ENCODE data around the gene CLTCL1. TPM values are rescaled to one million over a fixed set of nuclear protein-coding genes. Genes with fewer than 3 reads are reported as not detected.
"Not testable (repeated sequence)": the region's sequence is repeated elsewhere in the genome, so short reads cannot be mapped to it uniquely, and the experiment has no call there.

Gene CLTCL1
- total RNA-seq, 1 donor from 2014 or later: 9.9 TPM

DNA sequence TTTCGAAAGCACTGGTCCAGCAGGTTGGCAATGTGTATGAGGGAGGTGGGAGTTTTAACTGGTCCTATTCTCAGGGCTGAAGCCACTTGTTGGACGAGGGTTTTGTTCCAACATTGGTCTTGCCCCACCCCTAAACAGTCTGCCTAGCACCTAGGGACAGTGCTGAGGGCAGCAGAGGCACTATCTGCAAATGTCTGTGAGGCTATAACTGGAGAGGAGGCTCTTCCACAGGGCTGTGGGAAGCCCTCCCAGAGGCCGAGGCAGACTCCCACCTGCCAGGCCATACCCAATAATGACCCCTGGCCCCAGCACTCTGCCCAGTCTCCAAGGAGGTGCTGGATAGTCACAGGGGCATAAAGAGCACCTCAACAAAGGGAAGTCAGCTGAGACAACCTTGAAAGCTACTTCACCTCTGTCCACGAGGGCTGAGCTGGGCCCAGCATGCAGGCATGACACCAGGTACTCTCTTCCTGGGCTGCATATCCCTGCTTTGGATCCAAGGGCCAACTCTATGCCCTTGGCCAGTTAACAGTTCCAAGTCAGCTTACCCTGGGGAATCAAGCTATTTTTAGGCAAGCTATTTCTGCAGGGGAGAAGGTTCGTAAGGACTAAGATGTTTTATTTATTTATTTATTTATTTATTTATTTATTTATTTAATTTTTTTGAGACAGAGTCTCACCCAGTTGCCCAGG is 72.8 kb downstream of the CLTCL1 start:
- no peak for DNase-seq (ENCODE audit: low spot score)

GRCh38 chr22:19216579-19216978 is 74.9 kb downstream of the CLTCL1 start:
- DNase-seq (ENCODE audit: low spot score): no peak

DNA sequence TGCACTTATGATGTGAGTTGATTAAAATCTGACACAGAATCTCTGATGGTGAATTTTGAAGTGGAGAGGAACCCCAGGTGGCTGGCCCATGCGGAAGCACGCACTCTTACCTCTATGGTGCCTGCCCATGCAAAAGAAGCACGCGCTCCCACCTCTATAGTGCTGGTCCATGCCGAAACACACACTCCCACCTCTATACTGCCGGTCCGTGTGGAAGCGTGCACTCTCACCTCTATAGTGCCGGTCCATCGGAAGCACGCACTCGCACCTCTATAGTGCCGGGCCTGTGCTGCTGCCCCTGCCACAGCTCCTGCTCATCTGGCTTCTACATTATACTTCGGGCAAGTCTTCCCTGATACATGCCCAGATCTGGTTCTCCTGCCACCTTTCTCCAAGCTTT is 76.2 kb downstream of the CLTCL1 start:
- no peak for DNase-seq (ENCODE audit: low spot score)

DNA sequence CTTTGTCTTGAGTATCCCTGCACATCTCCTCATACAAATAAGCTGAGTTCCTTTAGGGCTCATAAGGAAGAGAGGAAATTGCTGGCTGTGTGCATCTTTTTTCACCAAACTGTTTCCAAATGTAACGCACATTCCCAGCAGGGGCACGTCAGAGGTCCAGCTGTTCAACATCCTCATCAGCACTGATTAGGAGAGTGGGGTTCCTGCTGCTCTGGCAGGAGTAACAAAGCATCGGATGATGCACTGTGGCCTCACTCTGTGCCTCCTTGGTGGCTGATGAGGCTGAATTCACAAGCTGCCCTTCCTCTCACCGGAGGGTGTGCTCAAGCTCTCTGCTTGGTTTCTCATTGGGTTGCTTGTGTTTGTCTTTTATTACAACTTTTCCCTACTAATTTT is 77.4 kb downstream of the CLTCL1 start:
- no peak for DNase-seq (ENCODE audit: low spot score)

DNA sequence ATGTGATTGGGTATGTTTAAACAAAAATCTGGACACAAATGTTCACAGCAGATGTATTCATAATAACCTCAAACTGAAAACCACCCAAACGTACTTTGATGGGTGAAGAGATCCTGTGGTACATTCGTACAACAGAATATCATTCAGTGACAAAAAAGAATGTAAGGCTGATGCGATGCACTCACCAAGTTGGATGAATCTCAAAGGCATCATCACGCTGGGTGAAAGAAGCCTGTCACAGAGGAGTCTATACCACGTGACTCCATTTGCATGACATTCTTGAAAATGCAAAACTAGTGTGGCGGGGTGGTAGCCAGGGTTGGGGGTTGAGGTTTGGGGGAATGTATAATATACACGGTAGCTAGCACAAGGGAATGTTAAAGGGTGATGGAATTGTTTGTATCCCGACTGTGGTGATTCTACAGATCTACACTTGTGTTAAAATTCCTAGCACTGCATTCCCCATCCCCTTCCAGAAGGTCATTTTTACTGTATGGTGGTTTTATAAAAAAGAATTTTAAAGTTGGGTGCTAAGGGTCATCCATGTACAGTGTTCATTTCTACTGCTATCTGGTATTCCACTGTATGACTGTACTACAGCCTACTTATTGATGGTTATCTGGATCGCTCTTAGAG is 78.0 kb downstream of the CLTCL1 start:
- no peak for DNase-seq (ENCODE audit: low spot score)

- DNase-seq (ENCODE audit: low spot score): no peak
Measured at GRCh38 chr22:19213001-19213400, 78.5 kb downstream of the CLTCL1 start.

- no peak for DNase-seq (ENCODE audit: low spot score)
Measured at GRCh38 chr22:19212302-19212870, 79.1 kb downstream of the CLTCL1 start.

GRCh38 chr22:19210188-19210587 is 81.3 kb downstream of the CLTCL1 start:
- no peak for DNase-seq (ENCODE audit: low spot score)

DNA sequence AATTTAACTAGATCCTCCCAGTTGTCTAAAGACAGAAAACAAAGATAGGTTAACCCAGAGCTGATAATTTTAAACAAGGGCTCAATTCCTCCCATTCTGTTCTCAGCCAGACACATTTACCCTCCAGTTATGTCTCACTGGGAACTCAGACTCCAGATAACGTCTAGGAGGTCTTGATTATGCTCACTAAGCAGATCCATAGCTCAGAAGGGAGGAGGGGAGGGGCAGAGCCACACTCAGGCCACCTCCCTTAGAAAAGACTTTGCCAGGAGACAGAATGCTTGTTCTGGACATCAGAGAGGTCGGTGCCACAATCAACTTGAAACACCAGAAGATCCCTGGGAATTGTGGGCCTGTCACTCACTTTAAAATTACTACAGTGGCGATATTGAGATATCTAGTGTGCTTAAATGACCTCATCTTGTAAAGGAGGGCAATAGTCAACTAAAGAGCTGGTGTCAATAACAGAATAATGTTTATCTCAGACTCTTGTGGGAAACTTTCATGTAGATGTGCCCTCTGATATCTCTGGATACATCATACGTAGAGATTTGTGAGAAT is 83.2 kb downstream of the CLTCL1 start:
- DNase-seq (ENCODE audit: low spot score): no peak

DNA sequence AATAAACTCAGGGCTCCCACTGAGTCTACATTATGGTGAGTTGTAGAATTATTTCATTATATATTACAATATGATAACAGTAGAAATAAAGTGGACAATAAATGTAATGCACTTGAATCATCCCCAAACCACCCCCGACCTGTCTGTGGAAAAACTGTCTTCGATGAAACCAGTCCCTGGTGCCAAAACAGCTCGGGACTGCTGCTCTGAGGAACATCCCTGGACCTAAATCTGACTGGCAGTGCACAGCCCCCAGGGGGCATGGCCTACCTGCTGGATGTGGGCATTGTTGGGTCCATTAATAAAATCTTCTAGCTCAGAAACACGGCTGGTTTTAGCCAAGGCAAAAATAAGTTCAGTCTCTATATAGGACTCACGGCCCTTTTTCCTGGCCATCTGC is 83.6 kb downstream of the CLTCL1 start:
- no peak for DNase-seq (ENCODE audit: low spot score)

GRCh38 chr22:19207401-19207808 is 84.1 kb downstream of the CLTCL1 start:
- no peak for DNase-seq (ENCODE audit: low spot score)

- no peak for DNase-seq (ENCODE audit: low spot score)
Measured at GRCh38 chr22:19206287-19206686, 85.2 kb downstream of the CLTCL1 start.

DNA sequence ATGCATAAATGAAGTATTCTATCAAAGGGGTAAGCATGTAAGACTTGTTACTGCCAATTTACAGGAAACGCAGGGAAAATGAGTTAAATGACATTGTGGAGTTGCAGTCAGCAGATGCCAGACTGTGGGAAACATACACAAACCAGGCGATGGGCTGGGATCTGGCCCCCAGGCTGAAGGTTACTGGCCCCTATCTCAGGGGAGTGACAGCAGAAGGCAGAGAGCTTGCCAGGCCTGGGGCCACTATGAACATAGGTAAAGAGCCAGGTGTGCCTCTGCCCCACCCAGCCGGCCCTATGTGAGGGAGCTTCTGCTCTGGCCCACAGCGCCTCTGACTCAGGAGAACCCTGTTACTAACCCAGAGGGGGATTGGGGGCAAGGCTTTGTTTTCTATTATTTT is 86.9 kb downstream of the CLTCL1 start:
- DNase-seq (ENCODE audit: low spot score): no peak

- no peak for DNase-seq (ENCODE audit: low spot score)
Measured at GRCh38 chr22:19203834-19204233, 87.7 kb downstream of the CLTCL1 start.

DNA sequence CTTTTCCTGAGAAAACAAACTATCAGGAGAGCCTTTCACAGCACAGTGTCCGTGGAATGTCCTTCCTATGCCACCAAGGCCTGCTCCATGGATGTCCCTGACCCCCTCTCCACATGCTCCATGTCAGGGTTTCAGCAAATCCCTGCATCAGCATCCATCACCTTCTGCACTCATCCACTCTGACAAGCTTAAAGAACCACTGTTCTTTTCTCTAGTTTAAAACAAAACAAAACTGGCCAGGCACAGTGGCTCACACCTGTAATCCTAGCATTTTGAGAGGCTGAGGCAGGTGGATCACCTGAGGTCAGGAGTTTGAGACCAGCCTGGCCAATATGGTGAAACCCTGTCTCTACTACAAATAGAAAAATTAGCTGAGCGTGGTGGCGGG is 88.7 kb downstream of the CLTCL1 start:
- not testable (repeated sequence) for DNase-seq (ENCODE audit: low spot score)

DNA sequence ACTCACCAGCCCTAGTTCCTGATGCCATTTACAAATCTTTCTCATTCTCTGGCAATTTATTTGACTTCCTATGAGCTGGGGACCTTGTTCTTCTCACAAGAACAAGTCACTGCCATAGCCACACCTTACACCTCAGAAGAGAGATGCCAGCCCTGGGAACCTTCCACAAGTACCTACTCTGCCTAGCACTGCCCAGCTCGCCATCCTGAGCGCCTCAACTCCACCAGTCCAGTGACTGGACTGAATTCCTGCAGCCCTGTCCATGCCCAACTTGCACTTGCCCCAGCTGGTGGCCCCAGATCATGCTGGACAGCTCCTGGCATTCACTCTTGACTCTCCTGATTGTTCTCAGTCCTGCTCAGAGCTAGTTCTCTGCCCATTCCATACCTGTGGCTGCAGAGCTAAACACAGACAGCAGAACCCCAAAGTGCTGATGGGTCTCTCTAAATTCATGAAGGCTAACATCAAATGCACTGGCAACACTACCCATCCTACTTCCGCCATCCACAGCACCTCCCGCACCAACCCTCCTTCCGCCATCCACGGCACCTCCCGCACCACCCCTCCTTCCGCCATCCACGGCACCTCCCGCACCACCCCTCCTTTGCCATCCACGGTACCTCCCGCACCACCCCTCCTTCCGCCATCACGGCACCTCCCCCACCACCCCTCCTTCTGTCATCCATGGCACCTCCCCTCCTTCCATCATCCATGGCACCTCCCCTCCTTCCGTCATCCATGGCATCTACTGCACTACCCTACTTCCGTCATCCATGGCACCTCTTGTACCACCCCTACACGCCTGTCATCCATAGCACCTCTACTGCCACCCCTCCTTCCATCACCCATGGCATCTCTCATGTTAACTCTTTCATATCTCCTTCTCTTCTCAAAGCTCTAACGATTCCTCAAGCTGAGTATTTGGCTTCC is 89.4 kb downstream of the CLTCL1 start:
- no peak for DNase-seq (ENCODE audit: low spot score)

DNA sequence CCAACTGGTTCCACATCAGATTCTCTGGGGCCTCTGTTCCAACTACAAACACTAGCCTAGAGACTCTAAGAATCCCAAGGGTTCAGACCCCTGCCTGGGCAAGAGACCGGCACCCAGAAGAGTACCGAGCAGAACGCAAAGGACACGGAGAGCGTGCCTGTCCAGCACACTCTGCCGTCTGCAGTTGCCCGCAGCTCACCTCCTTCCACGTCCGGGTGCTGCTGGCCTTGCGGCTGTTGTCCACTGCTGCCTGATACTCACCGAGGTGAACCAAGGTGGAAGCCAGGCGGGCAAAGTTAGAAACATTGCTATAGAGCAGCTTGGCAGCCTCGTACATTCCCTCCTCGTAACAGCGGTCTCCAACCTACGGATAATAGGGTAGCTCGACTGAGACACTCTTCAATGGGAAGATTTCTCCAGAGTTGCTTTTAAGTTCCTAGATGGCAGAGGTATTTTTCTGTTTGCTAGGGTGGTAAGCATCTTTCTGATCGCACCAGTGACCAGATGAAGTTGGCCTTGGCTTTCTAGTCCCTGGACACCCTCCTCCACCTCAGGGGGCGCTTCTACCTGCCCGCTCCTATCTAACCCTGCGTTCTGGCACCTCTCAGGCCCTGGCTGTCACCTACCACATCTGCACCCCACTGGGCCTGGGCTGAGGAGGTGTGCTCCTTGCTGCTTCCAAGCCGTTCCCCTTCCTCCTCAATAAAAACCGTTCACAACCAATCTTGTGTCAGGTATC is 90.2 kb downstream of the CLTCL1 start:
- DNase-seq (ENCODE audit: low spot score): no peak

DNA sequence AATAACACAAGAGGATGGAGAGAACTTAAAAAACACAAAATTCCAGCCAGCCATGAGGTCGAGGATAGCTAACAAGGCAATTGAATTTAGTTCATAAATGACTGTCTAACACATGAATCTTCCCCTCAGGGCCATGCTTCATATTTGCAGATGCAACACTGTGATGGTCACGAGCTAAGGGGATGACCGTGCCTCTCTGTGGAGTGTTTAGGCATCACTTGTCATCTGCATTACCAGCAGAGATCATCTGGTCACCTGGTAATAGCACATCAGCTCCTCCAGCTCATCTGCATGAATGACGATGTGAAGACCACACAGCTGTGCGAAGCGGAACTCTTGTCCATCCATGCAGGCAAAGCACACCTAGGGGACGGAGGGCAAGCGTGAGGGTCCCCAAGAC is 92.0 kb downstream of the CLTCL1 start:
- no peak for DNase-seq (ENCODE audit: low spot score)

DNA sequence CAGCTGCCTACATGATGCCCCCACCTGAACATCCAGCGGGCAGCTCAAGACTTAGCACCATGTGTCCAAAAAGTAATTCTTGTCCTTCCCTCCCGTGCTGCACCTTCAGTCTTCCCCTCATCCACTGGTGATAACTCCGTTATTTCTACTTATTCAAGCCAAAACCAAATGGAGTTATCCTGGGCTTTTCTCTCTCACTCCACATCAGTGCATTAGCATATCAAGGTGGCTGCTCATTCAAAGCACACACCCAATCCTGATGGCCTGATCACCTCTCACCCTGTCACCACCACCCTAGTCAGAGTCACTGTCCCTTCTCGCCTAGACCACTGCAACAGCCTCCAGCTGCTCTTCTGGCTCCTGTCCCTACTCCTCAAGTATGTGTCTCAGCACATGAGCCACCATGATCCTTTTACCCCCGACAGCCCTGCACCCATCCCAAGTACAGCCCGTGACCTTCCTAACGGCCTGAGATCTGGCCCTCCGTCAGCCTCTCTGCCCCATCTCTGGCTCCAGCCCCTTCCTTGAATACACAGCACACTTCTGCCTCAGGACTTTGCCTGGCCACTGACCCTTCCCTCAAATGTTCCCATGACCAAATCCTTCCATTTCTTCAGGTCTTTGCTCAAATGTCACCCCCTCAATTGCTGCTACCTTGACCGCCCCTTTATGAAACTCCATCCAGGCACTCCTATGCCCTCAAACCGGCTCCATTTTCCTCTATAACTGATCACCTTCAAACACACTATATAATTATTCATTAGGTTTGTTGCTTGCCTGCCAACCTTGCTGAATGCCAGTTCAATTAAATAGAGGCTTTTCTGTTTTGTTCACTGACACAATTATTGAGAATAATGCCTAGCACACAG is 93.3 kb downstream of the CLTCL1 start:
- no peak for DNase-seq (ENCODE audit: low spot score)

All from umbilical cord (tissue), 2 donors.